Duodenal mucosa (tissue), 2 donors: ENCODE results near the gene ZP1.
A peak's percentile ranks its signal among the peaks of the same experiment; 100 is the strongest.

Experiments used
- H3K27ac ChIP-seq: one replicate; pipeline ENCODE4 v1.7.0; 2013; ENCODE audit warnings: low read depth, low read length
- H3K27me3 ChIP-seq, 2 donors: one replicate each; pipeline ENCODE4 v1.7.0; 2013; ENCODE audit warnings: low read length in 2 of 2, control low read depth in 1 of 2; ENCODE audit not compliant: insufficient read depth in 2 of 2, control insufficient read depth in 1 of 2
- H3K36me3 ChIP-seq, 2 donors: one replicate each; pipeline ENCODE4 v1.7.0; 2013; ENCODE audit warnings: low read length in 2 of 2, control low read depth in 1 of 2; ENCODE audit not compliant: insufficient read depth in 2 of 2, control insufficient read depth in 1 of 2
- H3K4me1 ChIP-seq, 2 donors: one replicate each; pipeline ENCODE4 v1.7.0; 2013; ENCODE audit warnings: low read length in 2 of 2, control low read depth in 1 of 2; ENCODE audit not compliant: insufficient read depth in 2 of 2, control insufficient read depth in 1 of 2
- H3K4me3 ChIP-seq, 2 donors: one replicate each; pipeline ENCODE4 v1.7.0; 2013; ENCODE audit warnings: low read length in 2 of 2, low read depth in 1 of 2
- H3K9ac ChIP-seq, 2 donors: one replicate each; pipeline ENCODE4 v1.7.0; 2013; ENCODE audit warnings: low read length in 2 of 2, low read depth in 1 of 2
- H3K9me3 ChIP-seq, 2 donors: one replicate each; pipeline ENCODE4 v1.7.0; 2013; ENCODE audit warnings: low read length in 2 of 2, control low read depth in 1 of 2; ENCODE audit not compliant: control insufficient read depth in 1 of 2

Gene ZP1

DNA sequence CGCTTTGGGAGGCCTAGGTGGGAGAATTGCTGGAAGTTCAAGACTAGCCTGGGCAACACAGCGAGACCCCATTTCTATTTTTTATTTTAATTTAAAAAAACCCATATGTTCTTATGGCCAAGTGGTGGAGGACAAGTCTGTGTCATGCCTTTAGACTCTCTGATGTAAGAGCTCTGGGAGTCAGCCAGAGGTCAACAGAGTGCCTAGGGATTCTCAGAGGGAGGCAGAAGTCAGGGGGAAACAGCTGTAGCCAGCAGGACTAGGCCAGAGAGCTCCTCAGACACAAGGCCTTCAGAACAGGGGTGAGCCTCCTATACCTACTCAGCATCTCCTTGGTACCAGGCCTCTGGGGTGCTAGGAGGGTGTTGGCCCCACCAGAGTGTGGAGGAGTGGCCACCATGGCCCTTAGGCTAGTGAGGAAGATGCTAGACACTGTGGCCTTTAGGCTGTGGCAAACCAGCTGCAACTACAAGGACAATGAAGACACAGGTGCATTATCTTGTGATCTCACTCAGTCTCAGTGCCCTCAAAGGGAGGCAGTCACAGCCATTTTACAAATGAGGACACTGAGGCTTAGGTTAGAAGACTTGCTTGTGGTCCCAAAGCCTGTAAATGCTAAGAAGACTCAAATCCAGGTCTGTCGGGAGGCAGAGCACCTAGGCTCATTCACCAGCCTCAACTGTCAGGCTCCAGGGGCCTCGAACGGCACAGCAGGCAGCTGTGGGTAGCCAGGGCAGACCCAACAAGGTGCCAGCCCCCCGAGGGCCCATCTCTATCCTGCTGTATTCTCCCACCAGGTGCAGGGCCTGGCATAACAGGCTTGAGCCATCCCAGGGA is 5.0 kb downstream of the ZP1 start:
- H3K4me3 ChIP-seq, result no peak overlapping the region
- H3K9ac ChIP-seq, result no peak overlapping the region
- no peaks in the 10 kb centered on the region for H3K27me3 ChIP-seq
- no peaks in the 10 kb centered on the region for H3K9me3 ChIP-seq
- peaks cover 0 to 2% of the 10 kb centered on the region in 2 donors for H3K36me3 ChIP-seq
- H3K4me1 ChIP-seq, result peaks cover 20 to 32% of the 10 kb centered on the region in 2 donors
- H3K27ac ChIP-seq, result peak overlapping the region; percentile 28

GRCh38 chr11:60872961-60873524 is 5.7 kb downstream of the ZP1 start:
- Histone ChIP-seq H3K27ac (no peak overlapping the region), H3K9ac (no peak overlapping the region)

DNA sequence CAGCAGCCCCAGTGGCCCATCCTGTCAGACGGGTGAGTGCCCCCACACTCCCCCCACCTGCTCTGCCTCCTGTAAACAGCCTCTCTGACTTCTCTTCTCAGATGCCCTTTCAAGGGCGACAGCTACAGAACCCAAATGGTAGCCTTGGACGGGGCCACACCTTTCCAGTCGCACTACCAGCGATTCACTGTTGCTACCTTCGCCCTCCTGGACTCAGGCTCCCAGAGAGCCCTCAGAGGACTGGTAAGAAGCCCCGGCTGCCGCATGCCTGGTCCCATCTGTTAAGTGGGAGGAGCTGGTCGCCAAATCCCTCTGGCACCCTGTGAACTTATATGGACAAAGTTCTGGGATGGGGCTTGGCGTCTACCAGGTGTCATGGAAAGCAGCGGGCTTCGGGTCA is 6.2 kb downstream of the ZP1 start:
- Histone ChIP-seq H3K4me1 (peaks cover 20 to 32% of the 10 kb centered on the region in 2 donors), H3K9ac (no peak overlapping the region), H3K4me3 (no peak overlapping the region), H3K27me3 (no peaks in the 10 kb centered on the region), H3K27ac (no peak overlapping the region), H3K9me3 (no peaks in the 10 kb centered on the region), H3K36me3 (peaks cover 0 to 2% of the 10 kb centered on the region in 2 donors)

More at GRCh38 chr11:60872961-60873524, 5.7 kb downstream of the ZP1 start:
- H3K4me1 ChIP-seq, result peaks cover 20 to 32% of the 10 kb centered on the region in 2 donors
- no peak overlapping the region for H3K4me3 ChIP-seq
- no peaks in the 10 kb centered on the region for H3K9me3 ChIP-seq
- no peaks in the 10 kb centered on the region for H3K27me3 ChIP-seq
- H3K36me3 ChIP-seq, result peaks cover 0 to 2% of the 10 kb centered on the region in 2 donors

- no peaks in the 10 kb centered on the region for H3K27me3 ChIP-seq
- H3K27ac ChIP-seq, result no peak overlapping the region
- H3K4me1 ChIP-seq, result peaks cover 20 to 32% of the 10 kb centered on the region in 2 donors
- no peak overlapping the region for H3K4me3 ChIP-seq
- peaks cover 0 to 2% of the 10 kb centered on the region in 2 donors for H3K36me3 ChIP-seq
- no peaks in the 10 kb centered on the region for H3K9me3 ChIP-seq
- H3K9ac ChIP-seq, result no peak overlapping the region
Observed at GRCh38 chr11:60874421-60875365, 7.4 kb downstream of the ZP1 start.

DNA sequence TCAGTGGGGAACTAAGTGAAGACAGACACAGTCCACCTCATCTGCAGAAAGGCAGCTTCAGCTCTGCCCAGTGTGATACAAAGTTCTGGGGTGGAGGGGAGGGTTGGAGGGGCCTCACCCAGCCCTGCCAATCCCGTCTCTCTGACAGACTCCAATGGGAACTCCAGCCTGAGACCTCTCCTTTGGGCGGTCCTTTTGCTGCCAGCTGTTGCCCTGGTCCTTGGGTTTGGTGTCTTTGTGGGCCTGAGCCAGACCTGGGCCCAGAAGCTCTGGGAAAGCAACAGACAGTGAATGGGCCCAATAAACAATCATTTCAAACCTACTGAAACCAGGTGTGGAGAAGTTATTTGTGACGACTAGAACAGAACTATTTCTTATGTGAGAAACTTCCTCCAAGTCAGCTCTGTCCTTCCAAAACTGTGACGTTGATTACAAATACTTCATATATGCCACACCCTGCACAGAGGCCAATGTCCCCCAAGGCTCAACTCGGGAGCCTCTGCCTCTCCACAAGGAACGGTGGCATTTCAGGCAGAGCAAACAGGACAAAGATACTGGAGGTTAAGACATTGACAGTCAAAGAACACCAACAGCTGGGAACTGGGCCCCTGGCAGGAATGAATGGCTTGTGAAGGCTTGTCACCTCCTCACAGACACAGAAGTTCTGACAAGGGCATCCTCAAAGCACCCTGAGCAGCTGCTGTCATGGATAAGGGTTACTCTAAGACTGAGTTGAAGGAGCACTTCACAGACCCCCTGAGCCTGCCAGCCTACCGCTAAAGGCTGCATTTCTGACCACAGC is 8.2 kb downstream of the ZP1 start:
- peaks cover 20 to 28% of the 10 kb centered on the region in 2 donors for H3K4me1 ChIP-seq
- H3K36me3 ChIP-seq, result peaks cover 0 to 2% of the 10 kb centered on the region in 2 donors
- no peak overlapping the region for H3K9ac ChIP-seq
- no peak overlapping the region for H3K27ac ChIP-seq
- H3K9me3 ChIP-seq, result no peaks in the 10 kb centered on the region
- H3K27me3 ChIP-seq, result no peaks in the 10 kb centered on the region
- H3K4me3 ChIP-seq, result no peak overlapping the region

GRCh38 chr11:60876168-60876485 is 8.8 kb downstream of the ZP1 start:
- Histone ChIP-seq H3K4me1 (peaks cover 18 to 25% of the 10 kb centered on the region in 2 donors), H3K27me3 (no peaks in the 10 kb centered on the region), H3K9me3 (no peaks in the 10 kb centered on the region), H3K27ac (no peak overlapping the region), H3K9ac (no peak overlapping the region), H3K4me3 (no peak overlapping the region), H3K36me3 (peaks cover 0 to 2% of the 10 kb centered on the region in 2 donors)

DNA sequence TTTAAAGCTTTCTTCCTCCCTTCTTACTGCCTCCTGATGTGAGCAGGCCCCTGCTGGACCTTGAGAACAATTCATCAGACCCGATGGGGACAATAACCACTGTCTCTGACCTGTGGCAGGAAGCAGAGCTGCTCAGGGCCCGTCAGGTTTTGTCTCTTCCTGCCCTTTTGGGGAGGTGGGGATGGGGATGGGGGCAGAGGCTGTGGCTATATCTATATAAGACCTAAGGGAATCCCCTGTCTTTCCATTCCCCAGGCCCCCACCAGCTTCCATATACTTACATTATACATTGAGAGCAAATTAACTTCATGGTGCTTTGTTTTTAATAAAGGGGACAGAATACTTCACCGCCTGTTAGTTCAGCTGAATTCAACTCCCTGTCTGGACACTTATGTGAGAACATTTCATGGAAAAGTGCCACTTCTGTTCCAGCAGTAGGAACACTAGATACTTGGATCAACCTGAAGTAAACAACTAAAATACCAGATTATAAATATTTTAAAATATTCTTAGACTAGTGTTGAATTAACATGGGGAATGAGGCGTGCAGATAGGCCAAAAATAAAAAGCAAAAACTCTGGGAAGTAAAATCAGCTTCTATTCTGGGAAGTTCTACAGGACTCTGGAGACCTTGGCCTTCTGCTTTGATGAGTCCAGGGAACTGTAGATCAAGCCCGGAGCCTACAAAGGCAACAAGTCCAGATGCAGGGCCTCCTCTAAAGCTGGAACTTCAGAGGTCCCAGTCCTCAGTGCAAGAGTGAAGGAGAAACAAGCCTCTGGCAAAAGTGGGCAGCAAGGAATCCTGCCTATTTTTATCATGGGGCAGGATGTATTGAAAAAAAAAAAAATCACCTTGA is 11.1 kb downstream of the ZP1 start:
- Histone ChIP-seq H3K4me1 (peaks cover 0 to 11% of the 10 kb centered on the region in 2 donors), H3K36me3 (peaks cover 0 to 2% of the 10 kb centered on the region in 2 donors), H3K27me3 (no peaks in the 10 kb centered on the region), H3K9ac (no peak overlapping the region), H3K27ac (no peak overlapping the region), H3K9me3 (no peaks in the 10 kb centered on the region), H3K4me3 (no peak overlapping the region)

- H3K27ac ChIP-seq, result no peak overlapping the region
- no peak overlapping the region for H3K4me3 ChIP-seq
- no peaks in the 10 kb centered on the region for H3K27me3 ChIP-seq
- H3K4me1 ChIP-seq, result peaks cover 0 to 8% of the 10 kb centered on the region in 2 donors
- no peak overlapping the region for H3K9ac ChIP-seq
- peaks cover 0 to 2% of the 10 kb centered on the region in 2 donors for H3K36me3 ChIP-seq
- no peaks in the 10 kb centered on the region for H3K9me3 ChIP-seq
Observed at GRCh38 chr11:60879104-60879503, 11.8 kb downstream of the ZP1 start.
